Islet of Langerhans (tissue), 1 donor: ENCODE data around the gene PKP3.
"Not testable (repeated sequence)": the region's sequence is repeated elsewhere in the genome, so short reads cannot be mapped to it uniquely, and the experiment has no call there.

Experiments used
- FAIRE-seq: peaks from one replicate; lab custom pipeline; 2011; peaks lifted over from hg19 to GRCh38; lab: Jason Lieb, UNC

The PKP3 gene

DNA sequence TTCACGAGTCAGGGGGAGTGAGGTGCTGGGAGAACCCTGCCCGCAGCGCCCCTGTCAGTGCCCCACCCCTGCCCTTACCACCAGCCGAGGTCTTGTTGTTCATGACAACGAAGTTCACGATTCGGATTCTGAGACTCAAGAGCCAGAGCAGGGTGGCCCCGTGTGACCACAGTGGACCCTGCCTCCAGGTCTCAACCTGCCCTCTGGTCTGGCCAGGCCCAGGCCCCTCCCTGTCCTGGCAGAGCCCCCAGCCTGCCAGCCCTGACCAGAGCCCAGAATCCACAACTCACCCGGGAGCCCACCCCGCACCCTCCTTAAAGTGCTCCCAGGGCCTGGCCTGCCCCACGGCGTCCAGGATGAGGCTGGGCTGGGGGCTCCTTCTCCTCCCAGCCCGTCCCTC is 37.9 kb downstream of the PKP3 start:
- no peak for FAIRE-seq

DNA sequence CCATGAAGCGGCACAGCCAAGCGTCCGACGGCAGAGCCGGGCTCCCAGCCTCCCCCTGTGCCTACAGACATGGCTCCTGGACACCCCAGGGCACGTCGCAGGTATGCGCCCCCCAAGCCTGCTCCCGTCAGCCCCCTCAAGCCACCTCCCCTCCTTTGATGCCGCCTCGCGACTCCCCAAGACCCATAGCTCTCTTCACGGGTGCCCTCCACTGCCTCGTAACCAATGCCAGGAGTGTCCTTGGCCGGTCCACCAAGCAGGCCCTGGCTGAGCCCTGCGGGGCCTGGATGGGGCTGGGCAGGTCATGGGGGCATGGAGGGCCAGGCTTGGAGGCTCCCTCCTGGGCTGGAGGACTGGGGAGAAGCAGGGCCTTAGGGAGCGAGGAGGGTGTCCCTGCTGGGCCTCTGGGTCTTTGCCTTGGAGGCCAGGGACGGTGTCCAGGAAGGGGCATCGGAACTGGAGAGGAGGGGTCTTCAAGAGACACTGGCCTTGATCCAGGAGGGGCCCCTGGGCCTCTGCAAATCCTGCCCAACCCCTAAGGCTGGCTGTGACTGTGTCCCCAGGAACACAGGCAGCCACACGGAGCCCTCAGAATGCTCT is 38.6 kb downstream of the PKP3 start:
- no peak for FAIRE-seq

DNA sequence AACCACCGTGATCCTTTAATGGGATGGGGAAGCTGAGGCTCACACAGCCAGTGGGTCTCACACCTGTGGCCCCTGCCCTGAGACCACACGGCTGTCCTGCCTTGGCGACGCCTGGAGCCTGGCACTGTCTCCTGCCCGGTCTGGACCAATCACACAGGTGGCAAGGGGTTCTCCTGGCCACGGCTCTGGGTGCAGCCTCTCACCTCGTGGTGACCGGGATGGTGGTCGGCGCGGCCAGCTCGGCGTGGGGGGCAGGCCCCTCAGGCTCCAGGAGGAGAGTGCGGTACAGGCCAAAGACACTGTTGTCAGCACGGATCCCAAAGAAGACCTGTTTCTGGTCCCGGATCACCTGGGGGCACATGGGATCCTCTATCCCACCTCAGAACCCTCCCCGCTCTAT is 39.1 kb downstream of the PKP3 start:
- no peak for FAIRE-seq

DNA sequence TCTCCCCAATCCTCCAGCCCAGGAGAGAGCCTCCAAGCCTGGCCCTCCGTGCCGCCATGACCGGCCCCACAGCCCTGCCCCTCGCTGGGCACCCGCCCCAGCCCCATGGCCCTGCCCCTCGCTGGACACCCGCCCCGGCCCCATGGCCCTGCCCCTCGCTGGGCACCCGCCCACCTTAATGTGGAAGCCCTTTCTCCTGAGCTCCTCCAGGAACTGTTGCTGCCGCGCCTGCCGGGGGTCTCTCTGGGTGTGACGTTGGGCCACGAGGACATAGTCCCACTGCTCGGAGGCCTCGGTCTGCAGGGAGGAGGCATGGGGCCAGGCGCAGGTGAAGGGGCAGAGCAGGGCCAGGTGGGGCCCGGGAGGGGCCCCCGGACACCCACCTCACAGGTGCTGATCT is 39.6 kb downstream of the PKP3 start:
- no peak for FAIRE-seq

DNA sequence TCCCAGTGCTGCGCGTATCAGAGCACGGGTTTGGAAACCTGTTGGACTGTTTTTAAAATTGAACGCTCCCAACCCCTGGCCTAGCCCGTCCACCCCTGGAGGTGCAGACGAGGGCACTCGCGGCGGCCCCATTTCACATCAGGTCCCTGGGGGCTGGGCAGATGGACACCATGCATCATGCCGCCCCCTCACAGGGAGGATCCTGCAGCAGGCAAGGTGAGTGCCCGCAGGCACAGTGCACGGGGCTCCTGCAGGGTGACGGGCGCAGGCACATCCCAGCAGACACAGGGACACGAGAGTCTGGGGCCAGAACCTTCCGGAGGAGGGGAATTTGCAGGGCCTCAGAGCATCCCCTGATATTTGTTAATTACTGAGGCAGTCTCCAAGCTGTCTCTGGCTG is 40.5 kb downstream of the PKP3 start:
- no peak for FAIRE-seq

DNA sequence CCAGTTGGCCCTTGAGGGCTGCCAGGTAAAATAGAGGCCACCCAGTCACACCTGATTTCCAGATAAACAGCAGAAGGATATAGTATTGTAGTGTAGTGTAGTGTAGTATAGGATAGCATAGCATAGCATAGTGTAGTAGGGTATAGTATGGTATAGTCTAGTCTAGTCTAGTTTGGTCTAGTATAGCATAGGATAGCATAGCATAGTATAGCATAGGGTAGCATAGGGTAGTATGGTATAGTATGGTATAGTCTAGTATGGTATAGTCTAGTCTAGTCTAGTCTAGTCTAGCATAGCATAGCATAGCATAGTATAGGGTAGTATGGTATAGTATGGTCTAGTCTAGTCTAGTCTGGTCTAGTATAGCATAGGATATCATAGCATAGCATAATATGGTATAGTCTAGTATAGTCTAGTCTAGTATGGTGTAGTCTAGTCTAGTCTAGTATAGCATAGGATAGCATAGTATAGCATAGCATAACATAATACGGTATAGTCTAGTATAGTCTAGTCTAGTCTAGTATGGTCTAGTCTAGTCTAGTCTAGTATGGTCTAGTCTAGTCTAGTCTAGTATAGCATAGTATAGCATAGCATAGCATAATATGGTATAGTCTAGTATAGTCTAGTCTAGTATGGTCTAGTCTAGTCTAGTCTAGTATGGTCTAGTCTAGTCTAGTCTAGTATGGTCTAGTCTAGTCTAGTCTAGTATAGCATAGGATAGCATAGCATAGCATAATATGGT is 41.2 kb downstream of the PKP3 start:
- FAIRE-seq: not testable (repeated sequence)

DNA sequence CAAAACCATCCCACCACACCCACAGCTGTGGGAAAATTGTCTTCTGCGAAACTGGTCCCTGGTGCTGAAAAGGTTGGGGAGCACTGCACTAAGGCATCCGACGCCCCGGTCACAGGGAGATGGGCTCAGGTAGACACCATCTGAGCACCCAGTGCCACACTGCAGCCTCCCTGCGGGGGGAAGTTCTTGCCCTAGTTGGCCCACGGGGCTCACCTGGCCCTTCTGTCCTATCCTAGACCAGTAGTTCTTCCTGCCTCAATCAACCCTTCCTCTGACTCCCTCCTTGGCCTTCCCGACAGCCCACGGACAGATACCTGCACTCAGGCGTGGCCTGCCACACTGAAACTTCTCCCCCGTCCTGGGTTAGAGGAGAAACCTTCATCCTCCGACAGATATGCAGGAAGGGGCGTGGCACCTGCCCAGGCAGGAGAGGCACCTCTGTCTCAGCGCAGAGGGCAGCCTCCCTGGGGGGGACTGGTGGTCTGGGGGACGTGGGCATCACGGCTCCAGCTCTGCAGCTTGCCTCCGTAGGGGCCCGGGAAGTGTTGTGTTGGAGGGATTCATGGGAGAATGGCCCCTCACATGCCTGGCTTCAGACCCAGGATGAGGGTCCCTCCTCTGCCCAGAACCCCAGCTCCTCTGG is 43.3 kb downstream of the PKP3 start:
- FAIRE-seq: no peak

DNA sequence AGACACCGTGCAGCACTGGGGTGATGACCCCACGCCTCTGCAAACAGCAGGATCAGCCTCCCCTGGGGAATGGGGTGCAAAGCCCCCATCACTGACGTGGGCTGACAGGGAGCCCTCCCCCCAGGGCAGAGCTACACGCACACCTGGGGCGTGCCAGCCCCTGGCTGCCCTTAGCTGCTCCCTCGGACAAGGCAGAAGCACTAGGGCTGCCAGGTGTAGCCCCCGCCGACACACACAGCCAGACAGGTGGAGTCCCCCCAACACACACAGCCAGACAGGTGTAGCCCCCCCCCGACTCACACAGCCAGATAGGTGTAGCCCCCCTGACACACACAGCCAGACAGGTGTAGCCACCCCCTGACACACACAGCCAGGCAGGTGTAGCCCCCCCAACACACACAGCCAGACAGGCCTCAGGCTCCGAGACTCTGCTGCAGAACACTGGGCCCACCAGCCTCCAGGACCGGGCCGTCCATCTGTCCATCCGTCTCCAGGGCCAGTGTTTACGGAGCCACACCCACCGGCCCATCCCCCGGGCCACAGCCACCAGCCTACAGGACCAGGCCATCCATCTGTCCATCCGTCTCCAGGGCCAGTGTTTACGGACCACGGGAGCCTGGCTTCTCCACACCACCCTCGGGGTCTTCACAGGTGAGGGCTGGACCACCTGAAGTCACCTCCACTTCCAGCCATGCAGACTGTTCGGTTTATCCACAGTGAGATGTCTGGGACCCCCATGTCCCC is 44.3 kb downstream of the PKP3 start:
- FAIRE-seq: no peak

DNA sequence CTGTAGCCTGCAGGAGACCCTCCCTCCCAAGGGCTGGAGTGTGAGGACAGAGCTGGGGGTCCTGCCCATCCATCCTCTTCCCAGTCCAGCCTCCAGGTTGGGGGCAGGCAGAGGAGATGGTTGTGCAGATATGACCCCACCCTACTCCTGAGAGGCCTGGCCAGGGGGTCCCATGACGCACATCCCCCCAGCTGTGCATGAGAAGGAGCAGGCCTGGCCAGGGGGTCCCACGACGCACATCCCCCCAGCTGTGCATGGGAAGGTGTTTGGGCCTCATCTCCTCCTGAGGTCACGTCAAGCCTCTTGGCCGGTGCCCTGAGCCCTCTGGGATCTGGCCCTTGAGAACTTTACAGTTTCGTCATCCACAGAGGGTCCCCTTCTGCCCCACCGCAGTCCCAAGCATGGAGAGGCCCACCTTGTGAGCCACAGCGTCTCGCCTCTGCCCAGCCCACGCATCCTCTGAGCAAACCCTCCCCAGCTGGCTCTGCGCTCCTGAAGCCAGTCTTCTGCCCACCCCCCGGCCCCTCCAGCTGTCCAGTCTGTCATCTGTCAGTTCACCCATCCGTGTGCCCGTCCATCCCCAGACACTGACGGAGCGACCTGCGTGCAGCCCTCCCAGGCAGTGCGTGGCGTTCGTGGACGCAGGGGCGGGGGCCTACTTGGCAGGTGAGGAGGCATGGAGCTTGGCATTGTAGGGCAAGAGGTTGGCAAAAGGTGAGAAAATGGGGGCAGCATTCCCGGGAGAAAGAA is 45.5 kb downstream of the PKP3 start:
- FAIRE-seq: no peak

DNA sequence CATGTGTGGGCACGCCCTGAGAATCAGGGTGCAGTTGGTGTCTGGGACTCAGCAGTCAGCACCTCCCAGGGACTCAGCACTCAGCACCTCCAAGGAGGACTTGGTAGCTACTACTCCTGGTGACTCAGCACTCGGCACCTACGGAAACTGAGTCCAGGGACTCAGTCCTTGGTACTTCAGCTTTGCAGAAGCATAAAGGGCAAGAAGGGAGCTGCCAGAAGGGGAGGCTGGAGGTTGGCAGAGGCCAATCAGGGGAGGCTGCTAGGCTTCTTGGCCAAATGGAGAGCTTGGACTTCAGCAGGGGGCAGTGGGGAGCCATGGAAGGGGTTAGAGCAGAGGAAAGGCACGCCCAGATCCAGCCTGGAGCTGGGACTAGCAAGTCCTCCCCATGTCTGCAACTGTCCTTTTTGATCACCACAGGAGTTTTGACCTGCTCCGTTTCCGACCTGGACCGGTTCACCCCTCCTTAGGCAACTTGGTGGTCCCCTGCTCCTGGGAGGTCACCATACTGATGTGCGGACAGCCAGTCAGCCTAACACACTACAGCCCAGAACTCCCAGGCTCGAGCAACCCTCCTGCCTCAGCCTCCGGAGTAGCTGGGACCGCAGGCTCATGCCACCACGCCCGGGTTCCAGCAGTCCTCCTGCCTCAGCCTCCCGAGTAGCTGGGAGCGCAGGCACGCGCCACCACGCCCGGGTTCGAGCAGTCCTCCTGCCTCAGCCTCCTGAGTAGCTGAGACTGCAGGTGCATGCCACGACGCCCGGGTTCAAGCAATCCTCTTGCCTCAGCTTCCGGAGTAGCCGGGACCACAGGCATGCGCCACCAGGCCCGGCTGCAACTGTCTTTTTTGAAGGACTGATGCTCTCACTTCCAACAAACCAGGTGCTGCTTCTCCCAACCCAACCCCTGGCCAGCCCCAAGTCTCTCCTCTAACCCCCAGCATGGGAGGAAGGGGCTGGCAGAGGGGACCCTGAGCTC is 46.3 kb downstream of the PKP3 start:
- FAIRE-seq: no peak

DNA sequence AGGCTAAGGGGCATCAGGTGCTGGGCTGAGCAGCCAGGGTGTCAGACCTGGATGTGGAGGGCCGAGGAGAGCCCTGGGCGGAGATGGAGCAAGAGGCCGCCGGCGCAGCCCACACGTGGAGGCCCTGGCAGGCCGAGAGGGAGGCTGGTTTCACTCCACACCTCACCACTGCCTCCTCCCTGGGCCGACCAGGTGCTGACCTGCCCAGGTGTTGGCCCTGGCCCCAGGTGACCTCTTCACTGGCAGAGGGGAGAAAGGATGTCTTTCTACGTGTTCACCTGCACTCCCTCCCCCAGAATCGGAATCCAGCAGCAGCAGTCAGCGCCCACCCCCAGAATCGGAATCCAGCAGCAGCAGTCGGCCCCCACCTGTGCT is 47.0 kb downstream of the PKP3 start:
- no peak for FAIRE-seq

DNA sequence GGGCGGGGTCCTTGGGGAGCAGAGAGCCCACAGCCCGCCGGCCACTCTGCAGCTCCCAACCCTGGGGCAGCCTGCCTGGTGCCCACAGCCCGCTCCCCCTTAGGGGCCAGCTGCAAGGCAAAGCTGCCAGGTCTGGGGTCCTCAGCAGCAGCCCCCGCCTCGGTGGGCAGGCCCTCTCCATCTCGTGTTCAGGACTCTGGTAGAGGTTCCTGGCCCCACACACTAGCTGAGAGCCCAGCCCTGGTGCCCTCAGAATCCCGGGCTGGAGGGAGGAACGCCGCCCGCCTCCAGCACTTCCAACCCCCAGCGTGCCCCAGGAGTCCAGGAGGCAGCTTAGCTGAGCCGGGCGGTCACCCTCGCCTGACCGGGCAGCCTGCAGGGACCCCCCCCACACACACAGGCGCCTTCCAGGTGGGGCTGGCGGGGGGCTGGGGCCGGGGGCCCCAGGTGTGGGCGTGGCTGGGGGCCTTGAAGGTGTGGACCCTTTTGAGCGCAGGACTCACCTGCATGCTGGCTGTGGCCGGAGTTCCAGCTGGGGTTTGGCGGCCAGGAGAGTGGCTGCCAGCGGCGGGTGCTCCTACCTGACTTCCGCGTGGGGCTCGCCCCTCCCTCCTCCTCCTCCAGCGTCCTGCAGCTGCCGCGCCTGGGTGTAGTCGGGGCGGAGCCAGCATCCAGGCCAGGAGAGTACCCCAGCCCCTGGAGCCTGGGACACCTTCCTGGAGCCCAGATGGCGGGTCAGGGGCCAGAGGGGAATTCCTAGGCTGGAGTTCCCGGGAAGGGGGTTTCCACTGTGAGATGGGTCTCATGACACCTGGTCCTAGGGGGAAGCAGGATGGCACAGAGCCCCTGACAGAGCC is 47.6 kb downstream of the PKP3 start, which contains the start of gene ANO9:
ANO9 (minus strand) TSS at position 594 of the 857 bp plus-strand sequence; CDS start at position 509, 85 bp downstream.
- no peak for FAIRE-seq

DNA sequence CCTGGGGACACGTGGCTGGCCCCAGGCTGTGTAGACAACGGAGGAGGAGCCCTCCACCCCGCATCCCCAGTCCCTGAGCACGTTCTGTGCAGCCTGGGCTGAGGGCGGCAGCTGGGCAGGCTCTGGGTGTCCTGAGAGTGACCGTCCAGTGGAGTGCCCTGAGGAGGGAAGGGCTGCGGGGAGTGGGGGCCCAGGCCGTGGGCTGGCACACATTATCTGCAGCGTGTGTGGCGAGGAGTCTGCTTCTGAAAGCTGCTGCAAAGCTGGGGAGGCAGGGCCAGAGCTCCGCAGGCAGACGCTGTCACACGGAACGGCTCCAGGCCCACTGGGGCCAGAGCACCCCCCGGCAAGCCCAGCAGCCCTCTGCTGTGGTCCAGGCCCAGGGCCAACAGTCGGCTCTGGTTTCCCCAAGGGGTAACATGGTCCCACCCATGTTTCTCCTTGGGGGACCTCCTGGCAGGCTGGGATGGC is 48.6 kb downstream of the PKP3 start:
- no peak for FAIRE-seq

DNA sequence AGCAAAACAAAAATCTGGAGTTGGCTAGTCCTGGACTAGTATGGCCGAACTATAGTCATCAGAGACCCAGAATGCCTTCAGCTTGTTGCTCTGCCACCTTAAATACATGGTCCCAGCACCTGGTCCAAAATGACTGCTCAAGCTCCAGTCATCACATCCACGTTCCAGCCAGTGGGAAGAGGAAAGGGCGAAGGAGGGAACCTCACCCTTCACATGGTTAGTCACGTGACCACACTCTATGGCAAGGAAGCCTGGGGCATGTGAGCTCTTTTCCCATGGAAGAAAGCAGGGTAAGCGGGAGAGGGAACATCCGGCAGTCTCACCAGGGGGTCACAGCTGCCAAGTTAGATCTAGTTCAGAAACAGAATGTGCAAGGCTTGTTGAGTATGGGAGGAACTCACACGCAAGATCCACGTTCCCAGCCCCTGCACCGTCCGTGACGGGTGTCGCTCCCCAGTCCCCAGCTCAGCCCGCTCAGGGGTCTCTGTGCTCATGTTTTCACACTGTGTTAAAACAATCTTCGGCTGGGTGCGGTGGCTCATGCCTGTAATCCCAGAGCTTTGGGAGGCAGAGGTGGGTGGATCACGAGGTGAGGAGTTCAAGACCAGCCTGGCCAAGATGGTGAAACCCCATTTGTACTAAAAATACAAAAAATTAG is 49.7 kb downstream of the PKP3 start:
- no peak for FAIRE-seq

DNA sequence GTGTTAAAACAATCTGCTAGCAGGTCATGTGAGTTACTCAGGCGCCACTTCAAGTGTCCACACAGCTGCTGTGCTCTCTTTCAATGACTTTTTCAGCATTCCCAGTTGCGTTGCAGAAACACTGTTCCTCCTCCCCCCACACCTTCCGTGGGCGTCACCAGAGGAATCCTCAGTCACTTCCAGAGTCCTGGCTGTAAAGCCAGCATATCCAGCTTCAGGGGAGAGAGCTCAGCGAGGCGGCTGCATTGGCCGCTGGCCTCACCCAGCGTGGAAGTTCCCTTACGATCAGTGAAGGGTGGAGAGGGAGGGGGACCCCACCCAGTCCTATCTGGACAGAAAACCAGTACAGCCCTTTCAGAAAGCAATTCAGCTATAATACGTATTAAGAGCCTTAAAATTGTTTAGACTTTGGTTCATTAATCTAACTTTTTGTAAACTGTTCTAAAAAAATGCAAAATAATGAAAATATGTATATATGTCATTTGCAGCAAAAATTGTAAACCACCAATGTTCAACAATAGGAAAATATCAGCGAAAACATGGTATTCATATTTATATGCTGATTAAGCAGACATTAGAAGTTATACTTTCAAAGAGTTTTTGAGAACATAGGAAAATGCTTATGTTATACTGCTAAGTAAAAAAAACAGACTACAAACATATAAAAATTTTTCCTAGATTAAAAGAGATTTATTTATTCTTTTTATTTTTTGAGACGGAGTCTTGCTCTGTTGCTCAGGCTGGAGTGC is 50.6 kb downstream of the PKP3 start:
- no peak for FAIRE-seq

DNA sequence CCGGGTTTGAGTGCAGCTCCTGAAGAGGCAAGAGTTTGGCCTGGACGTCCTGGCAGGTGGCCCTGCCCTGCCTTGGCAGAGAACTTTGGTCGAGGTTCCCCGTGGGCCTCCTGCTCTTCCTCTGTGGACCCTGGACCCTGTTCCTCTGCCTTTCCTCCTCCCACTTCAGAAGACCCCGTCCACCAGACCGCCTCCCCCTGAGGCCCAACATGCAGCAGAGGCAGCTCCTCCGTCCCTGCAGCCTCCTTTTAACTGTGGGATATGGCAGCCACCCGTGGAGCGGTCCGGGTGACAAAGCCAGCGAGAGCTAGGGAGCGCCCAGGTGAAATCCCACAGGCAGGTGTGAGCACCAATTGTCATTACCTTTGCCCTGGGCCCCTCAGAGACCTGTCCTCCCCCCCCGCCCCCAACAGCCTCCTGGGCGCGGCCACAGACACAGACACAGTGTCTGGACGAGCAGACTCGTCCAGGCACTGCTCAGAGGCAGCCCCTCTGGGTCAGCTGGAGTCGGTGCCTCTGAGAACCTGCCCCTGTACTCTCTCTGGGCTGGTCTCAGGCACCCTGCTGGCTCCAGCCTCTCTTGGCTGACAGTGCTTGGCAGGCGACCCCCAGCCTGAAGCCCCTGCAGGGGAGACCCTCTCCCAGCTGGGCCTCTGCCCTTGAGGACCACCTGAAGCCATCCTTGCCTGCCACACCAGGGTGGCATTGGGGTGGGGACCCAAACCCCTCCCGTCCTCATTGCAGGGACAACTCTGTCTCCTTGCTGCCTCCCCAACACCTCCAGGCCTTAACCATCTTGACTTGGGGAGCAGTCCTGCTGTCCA is 52.0 kb downstream of the PKP3 start:
- FAIRE-seq: no peak

DNA sequence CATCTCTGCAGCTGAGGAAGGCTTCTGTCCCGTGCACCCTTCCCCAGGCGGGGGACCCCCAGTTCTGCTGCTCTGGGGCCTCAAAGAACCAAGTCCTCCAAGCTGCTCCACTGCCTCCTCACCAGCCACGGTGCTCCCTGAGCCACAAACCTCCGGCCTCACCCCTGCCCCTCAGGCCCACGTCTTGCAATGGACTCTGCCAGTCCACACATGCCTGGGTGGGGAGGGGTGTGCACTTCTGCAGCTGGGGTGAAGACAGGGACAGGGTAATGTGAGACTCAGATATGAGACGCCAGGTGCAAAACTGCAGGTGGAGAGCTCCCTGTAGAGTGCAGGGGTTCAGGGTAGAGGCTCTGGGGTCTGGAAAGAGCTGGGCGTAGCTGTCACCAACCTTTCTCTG is 52.9 kb downstream of the PKP3 start:
- no peak for FAIRE-seq
